ENCODE measurements around the gene P2RY11. TPM values are rescaled to one million over a fixed set of nuclear protein-coding genes. Genes with fewer than 3 reads are reported as not detected.

The P2RY11 gene
- total RNA-seq, 1 experiment from 2014 or later: 60.6 TPM

- Histone ChIP-seq H4K20me1 (ENCODE audit: control insufficient read depth, insufficient read depth, insufficient read length) (no peaks in the 10 kb centered on the region), H2BK12ac (ENCODE audit: insufficient read length, low read depth, low read length) (no peak overlapping the region), H2AFZ (ENCODE audit: low read length) (no peak overlapping the region), H2AK5ac (ENCODE audit: insufficient read length, low read length) (no peak overlapping the region), H4K5ac (ENCODE audit: insufficient read length, low read depth, low read length) (no peak overlapping the region), H3K14ac (ENCODE audit: insufficient read depth, low read length) (no peak overlapping the region), H2BK120ac (ENCODE audit: low read depth, low read length, poor library complexity, severe bottlenecking) (no peak overlapping the region), H3T11ph (ENCODE audit: low read length) (no peak overlapping the region), H3K4me2 (ENCODE audit: insufficient read depth, insufficient read length, low read length) (no peak overlapping the region), H3K23ac (ENCODE audit: insufficient read length, low read depth, low read length) (no peak overlapping the region), H3K23me2 (ENCODE audit: insufficient read length, low read depth, low read length, poor library complexity, severe bottlenecking) (no peaks in the 10 kb centered on the region), H3K4me1 (ENCODE audit: insufficient read depth, low read length) (no peaks in the 10 kb centered on the region), H2BK15ac (ENCODE audit: low read depth, low read length) (no peak overlapping the region), H2BK5ac (ENCODE audit: insufficient read length, low read length) (no peak overlapping the region), H3K4ac (ENCODE audit: low read depth, low read length) (no peak overlapping the region), H4K91ac (ENCODE audit: insufficient read length, low read depth, low read length) (no peak overlapping the region), H2BK20ac (ENCODE audit: low read depth, low read length, poor library complexity, severe bottlenecking) (no peak overlapping the region), H3K79me1 (ENCODE audit: insufficient read depth, low read depth, low read length, poor library complexity, severe bottlenecking) (no peaks in the 10 kb centered on the region), H3K9me3 (ENCODE audit: control insufficient read depth, low read depth, low read length) (no peaks in the 10 kb centered on the region), H3K27me3 (ENCODE audit: insufficient read depth, low read length) (no peaks in the 10 kb centered on the region), H3K9ac (ENCODE audit: extremely low read depth, insufficient read length, low read length) (no peak overlapping the region), H3K56ac (ENCODE audit: insufficient read length, low read depth, low read length) (no peak overlapping the region), H3K79me2 (ENCODE audit: insufficient read depth, low read length) (no peaks in the 10 kb centered on the region), H3K27ac (ENCODE audit: insufficient read length, low read depth, low read length) (no peak overlapping the region), H4K8ac (replicated peaks; ENCODE audit: insufficient read length, low read depth, low read length) (no peak overlapping the region), H3K18ac (ENCODE audit: insufficient read length, low read depth, low read length) (no peak overlapping the region)
- Mint-ChIP-seq H3K36me3 (ENCODE audit: insufficient read depth in 1 of 3, low read depth in 3 of 3) (peaks cover 16 to 79% (median 49%) of the 10 kb centered on the region in 3 experiments; a peak in 6 of 7 replicates), H3K4me1 (no peaks in the 10 kb centered on the region), H3K9me3 (no peaks in the 10 kb centered on the region), H3K27me3 (ENCODE audit: low read depth) (no peaks in the 10 kb centered on the region), H3K27ac (no peak overlapping the region), H3K4me3 (no peak overlapping the region)
- TF ChIP-seq, protein P1, sequence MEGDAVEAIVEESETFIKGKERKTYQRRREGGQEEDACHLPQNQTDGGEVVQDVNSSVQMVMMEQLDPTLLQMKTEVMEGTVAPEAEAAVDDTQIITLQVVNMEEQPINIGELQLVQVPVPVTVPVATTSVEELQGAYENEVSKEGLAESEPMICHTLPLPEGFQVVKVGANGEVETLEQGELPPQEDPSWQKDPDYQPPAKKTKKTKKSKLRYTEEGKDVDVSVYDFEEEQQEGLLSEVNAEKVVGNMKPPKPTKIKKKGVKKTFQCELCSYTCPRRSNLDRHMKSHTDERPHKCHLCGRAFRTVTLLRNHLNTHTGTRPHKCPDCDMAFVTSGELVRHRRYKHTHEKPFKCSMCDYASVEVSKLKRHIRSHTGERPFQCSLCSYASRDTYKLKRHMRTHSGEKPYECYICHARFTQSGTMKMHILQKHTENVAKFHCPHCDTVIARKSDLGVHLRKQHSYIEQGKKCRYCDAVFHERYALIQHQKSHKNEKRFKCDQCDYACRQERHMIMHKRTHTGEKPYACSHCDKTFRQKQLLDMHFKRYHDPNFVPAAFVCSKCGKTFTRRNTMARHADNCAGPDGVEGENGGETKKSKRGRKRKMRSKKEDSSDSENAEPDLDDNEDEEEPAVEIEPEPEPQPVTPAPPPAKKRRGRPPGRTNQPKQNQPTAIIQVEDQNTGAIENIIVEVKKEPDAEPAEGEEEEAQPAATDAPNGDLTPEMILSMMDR (conservative IDR thresholded peaks at IDR 0.05): no peak
- WGBS (ENCODE audit: extremely low coverage, insufficient read length, low lambda C conversion rate): no CpG with 5 or more reads among the region's 9 CpGs
- DNase-seq: no peak
These were observed 22.5 kb downstream of the P2RY11 start for GRCh38 chr19:10134040-10134439.
